HG02571 (cell line): ENCODE measurements around the gene SBNO1.
"Not testable (repeated sequence)": the region's sequence is repeated elsewhere in the genome, so short reads cannot be mapped to it uniquely, and the experiment has no call there.

ENCODE experiments used
- ATAC-seq: cut with Tn5 transposase; IDR thresholded peaks from one replicate; pipeline ENCODE4 v1.9.1; 2021; ENCODE audit warnings: mild to moderate bottlenecking, moderate library complexity; ENCODE audit not compliant: unreplicated experiment

Gene SBNO1

DNA sequence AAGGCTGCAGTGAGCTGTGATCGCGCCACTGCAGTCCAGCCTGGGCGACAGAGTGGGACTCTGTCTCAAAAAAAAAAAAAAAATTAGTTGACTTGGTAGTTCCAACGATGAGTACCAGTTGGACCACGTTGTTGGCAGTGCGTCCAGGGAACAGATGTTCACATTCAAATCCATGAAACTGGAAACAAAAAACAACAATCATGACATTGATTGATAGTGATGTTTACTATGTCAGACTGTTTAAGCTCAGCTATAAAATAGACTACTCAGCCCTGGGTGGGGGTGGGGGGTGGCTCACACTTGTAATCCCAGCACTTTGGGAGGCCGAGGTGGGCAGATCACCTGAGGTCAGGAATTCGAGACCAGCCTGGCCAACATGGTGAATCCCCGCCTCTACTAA, 112.3 kb downstream of the SBNO1 start:
- not testable (repeated sequence) for ATAC-seq

DNA sequence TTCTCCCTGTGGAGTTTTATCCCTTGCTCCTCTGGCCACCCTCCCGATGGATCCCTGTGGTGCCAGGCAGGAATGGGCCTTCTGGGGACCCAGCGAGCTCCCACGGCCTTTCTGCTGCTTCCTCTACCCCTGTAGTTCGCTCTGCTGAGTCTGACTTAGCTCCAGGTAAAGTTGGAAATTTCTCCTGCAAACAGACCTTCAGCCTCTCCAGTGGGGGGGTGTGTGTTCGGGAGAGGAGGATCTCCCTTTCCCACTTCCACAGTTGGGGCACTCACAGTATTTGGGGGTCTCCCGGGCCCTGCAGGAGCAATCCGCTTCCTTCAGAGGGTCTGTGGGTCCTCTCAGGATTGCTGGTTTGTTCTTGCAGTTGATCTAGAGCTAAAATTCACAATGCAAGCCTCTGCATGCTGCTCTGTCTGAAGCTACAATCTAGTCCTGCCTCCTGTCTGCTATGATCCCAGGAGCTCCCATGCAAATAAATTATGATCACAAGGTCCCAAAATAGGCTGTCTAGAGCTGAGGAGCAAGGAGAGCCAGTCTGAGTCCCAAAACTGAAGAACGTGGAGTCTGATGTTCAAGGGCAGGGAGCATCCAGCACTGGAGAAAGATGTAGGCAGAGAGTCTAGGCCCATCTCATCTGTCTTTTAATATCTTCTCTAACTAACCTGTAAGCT, 113.1 kb downstream of the SBNO1 start:
- ATAC-seq: no peak

DNA sequence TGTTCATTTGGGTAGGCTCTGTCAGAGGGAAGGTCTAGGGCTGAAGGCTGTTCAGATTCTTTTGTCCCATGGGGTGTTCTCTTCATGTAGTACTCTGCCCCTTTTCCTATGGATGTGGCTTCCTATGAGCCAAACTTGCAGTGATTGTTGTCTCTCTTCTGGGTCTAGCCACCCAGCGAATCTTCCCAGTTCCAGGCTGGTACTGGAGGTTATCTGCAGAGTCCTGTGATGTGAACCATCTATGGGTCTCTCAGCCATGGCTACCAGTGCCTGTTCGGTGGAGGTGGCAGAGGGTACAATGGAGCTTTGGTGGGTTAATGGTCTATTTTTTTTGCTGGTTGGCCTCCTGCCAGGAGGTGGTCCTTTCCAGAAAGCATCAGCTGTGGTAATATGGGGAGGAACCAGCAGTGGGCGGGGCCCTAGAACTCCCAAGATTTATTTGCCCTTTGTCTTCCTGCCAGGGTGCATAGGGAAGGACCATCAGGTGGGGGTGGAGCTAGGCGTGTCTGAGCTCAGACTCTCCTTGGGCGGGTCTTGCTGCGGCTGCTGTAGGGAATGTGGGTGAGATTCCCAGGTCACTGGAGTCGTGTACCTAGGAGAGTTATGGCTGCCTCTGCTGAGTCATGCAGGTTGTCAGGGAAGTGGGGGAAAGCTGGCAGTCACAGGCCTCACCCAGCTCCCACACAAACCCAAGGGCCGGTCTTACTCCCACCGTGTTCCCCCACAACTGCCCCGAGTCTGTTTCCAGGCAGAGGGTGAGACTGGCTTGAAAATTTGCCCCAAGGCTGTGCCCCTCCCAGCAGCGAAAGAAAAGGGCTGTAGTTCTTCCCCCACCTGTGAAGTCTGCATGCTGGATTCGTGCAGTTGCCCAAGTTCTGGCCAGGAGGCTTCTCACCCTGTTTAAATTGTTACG, 113.9 kb downstream of the SBNO1 start:
- ATAC-seq: no peak

DNA sequence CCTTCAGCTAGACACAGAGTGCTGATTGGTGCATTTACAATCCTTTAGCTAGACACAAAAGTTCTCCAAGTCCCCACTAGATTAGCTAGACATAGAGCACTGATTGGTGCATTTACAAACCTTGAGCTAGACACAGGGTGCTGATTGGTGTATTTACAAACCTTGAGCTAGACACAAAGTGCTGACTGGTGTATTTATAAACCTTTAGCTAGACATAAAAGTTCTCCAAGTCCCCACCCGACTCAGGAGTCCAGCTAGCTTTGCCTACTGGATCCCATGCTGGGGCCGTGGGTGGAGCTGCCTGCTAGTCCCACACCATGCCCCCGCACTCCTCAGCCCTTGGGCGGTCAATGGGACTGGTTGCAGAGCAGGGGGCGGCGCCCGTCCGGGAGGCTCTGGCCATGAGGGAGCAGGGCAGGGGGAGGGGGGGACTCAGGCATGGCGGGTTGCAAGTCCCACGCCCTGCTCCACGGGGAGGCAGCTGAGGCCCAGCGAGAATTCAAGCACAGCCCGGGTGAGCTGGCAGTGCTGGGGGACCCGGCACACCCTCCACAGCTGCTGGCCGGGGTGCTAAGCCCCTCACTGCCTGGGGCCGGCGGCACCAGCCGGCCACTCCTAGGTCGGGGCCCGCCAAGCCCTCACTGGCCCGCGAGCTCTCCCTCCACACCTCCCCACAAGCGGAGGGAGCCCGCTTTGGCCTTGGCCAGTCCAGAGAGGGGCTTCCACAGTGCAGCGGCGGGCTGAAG, 115.5 kb downstream of the SBNO1 start:
- not testable (repeated sequence) for ATAC-seq

DNA sequence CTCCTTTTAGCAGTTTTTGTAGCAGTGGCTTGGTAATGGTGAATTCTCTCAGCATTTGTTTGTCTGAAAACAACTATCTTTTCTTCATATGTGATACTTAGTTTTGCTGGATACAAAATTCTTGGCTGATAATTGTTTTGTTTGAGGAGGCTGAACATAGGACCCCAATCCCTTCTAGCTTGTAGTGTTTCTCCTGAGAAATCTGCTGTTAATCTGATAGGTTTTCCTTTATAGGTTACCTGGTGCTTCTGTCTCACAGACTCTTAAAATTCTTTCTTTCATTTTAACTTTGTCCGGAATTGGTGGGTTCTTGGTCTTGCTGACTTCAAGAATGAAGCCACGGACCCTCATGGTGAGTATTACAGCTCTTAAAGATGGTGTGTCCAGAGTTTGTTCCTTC, 116.5 kb downstream of the SBNO1 start:
- not testable (repeated sequence) for ATAC-seq

DNA sequence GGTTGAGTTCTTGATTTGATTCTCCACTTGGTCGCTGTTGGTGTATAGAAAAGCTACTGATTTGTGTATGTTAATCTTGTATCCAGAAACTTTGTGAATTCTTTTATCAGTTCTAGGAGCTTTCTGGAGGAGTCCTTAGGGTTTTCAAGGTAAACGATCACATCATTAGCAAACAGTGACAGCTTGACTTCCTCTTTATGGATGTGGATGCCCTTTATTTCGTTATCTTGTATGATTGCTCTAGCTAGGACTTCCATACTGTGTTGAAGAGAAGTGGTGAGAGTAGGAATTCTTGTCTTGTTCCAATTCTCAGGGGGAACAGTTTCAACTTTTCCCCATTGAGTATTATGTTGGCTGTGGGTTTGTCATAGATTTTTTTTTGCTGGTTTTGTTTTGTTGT, 119.0 kb downstream of the SBNO1 start:
- no peak for ATAC-seq

DNA sequence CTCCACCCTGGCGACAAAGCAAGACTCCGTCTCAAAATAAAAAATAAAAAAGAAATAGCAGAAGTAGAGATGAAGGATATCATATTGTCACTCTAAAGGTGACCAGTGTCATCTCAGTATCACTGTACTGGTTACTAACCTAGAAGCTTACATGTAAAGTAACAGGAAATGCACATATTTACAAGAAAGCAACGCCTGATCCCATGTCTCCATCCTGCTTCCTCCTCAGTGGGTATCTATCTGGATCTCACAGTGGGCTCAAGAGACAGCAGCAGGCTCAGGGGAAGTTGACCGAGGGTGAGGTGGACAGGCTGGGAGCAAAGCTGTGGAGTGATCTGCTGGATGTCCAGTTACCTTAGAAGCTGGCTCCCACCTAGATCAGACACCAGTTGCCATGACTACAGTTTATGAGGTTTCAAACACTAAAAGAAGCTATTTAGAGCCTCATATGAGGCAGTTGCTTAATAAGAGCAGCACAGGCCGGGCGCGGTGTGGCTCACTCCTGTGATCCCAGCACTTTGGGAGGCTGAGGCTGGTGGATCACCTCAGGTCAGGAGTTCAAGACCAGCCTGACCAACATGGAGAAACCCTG, 120.9 kb downstream of the SBNO1 start:
- ATAC-seq: no peak

DNA sequence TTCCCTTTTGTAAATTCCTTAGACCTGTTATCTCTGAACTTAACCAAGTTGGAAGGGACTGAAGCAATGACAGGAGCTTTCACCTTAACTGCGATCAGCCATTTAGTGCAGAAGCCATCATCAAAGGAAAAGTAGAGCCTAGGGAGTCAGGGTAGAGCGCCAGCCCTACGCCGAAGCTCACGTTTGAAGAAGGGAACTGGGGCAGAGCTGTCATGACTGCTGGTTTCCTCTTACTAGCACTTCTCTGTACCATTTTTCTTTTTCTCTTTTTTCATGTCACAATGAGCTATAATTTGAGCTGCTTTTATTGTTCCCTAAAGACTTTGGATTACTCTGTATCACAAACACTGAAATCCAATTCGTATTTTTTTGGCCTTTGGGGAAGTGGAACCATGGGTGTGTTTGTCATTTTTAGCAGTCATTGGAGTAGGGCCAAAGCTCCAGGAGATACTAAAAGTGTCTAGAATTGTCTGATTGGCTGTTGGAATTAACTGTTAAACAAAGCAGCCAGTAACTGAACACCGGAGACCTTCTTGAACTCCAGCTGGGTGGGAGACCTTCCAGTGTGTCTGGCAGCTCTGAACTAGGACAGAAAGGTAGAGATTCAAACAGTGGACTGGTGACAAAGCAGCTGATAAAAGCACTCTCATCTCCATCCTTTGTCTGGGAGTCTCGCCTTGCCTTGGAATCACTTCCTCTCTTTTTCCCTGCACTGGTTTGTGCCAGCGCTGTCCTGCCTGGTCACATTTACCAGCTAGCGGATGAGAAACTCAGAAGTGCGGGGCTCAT, 122.3 kb downstream of the SBNO1 start:
- ATAC-seq: no peak
